ENCODE results near the gene ABCB9. TPM values are rescaled to one million over a fixed set of nuclear protein-coding genes. Genes with fewer than 3 reads are reported as not detected.

ABCB9 gene
- total RNA-seq, 1 experiment from 2014 or later, result 4.6 TPM

- H3K23ac ChIP-seq (ENCODE audit: insufficient read length, low read depth, low read length), result no peak overlapping the region
- no peaks in the 10 kb centered on the region for H3K79me1 ChIP-seq (ENCODE audit: insufficient read depth, low read depth, low read length, poor library complexity, severe bottlenecking)
- Mint-ChIP-seq H3K4me3 (no peak overlapping the region), H3K9me3 (no peaks in the 10 kb centered on the region), H3K27me3 (ENCODE audit: low read depth) (peaks cover 31% of the 10 kb centered on the region), H3K36me3 (ENCODE audit: insufficient read depth in 1 of 3, low read depth in 3 of 3) (peaks cover 0 to 1% (median 0%) of the 10 kb centered on the region in 3 experiments; a peak in 1 of 7 replicates), H3K27ac (no peak overlapping the region), H3K4me1 (peaks cover 3 to 6% of the 10 kb centered on the region in 2 experiments; a peak in 3 of 4 replicates)
- no peak overlapping the region for H3K4ac ChIP-seq (ENCODE audit: low read depth, low read length)
- H2BK20ac ChIP-seq (ENCODE audit: low read depth, low read length, poor library complexity, severe bottlenecking), result no peak overlapping the region
- no peaks in the 10 kb centered on the region for H4K20me1 ChIP-seq (ENCODE audit: control insufficient read depth, insufficient read depth, insufficient read length)
- H3K18ac ChIP-seq (ENCODE audit: insufficient read length, low read depth, low read length), result no peak overlapping the region
- H2BK120ac ChIP-seq (ENCODE audit: low read depth, low read length, poor library complexity, severe bottlenecking), result no peak overlapping the region
- no peak for DNase-seq
- H3K4me1 ChIP-seq (ENCODE audit: insufficient read depth, low read length), result no peaks in the 10 kb centered on the region
- WGBS (ENCODE audit: extremely low coverage, insufficient read length, low lambda C conversion rate), result no CpG with 5 or more reads among the region's 12 CpGs
- no peaks in the 10 kb centered on the region for H3K9me3 ChIP-seq (ENCODE audit: control insufficient read depth, low read depth, low read length)
- H2AK5ac ChIP-seq (ENCODE audit: insufficient read length, low read length), result no peak overlapping the region
- H4K5ac ChIP-seq (ENCODE audit: insufficient read length, low read depth, low read length), result no peak overlapping the region
- H4K8ac ChIP-seq (replicated peaks; ENCODE audit: insufficient read length, low read depth, low read length), result no peak overlapping the region
- no peak overlapping the region for H3K27ac ChIP-seq (ENCODE audit: insufficient read length, low read depth, low read length)
- H3K27me3 ChIP-seq (ENCODE audit: insufficient read depth, low read length), result no peaks in the 10 kb centered on the region; the same call in 1 of the 2 replicates
- no peaks in the 10 kb centered on the region for H3K23me2 ChIP-seq (ENCODE audit: insufficient read length, low read depth, low read length, poor library complexity, severe bottlenecking)
- no peak overlapping the region for H3K9ac ChIP-seq (ENCODE audit: extremely low read depth, insufficient read length, low read length)
- H2BK15ac ChIP-seq (ENCODE audit: low read depth, low read length), result no peak overlapping the region
- no peak overlapping the region for H2BK5ac ChIP-seq (ENCODE audit: insufficient read length, low read length)
- no peak overlapping the region for H3K14ac ChIP-seq (ENCODE audit: insufficient read depth, low read length)
- H4K91ac ChIP-seq (ENCODE audit: insufficient read length, low read depth, low read length), result no peak overlapping the region
- no peak overlapping the region for H3K4me2 ChIP-seq (ENCODE audit: insufficient read depth, insufficient read length, low read length)
- no peak overlapping the region for H2BK12ac ChIP-seq (ENCODE audit: insufficient read length, low read depth, low read length)
- H2AFZ ChIP-seq (ENCODE audit: low read length), result no peak overlapping the region
- no peak for TF ChIP-seq CTCF (conservative IDR thresholded peaks at IDR 0.05)
- no peak overlapping the region for H3K56ac ChIP-seq (ENCODE audit: insufficient read length, low read depth, low read length)
- H3K79me2 ChIP-seq (ENCODE audit: insufficient read depth, low read length), result no peaks in the 10 kb centered on the region
- no peak overlapping the region for H3T11ph ChIP-seq (ENCODE audit: low read length)
These were observed 37.7 kb downstream of the ABCB9 start for GRCh38 chr12:122928404-122929147.
